Measurements from ENCODE around the gene LIN28B.

DNA sequence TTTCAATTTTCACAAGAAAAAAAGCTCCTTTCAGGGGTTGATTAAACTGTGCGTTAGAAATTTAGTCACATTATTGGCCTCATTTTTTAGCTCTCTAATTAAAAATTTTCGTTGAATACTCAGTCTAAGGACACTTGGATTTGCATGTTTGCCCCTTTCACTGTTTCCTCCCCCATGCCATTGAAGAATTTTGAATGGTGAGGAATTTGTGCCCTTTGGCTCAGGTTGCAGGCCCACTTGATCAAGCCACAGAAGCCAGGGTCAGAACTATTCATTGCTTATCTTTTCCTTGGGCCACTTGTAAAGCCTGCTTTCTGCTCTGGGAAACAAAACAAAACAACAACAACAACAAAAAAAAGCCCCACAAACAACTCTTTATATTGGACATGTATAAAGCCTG is 12.2 kb downstream of the LIN28B start:
- TF ChIP-seq, protein P1, sequence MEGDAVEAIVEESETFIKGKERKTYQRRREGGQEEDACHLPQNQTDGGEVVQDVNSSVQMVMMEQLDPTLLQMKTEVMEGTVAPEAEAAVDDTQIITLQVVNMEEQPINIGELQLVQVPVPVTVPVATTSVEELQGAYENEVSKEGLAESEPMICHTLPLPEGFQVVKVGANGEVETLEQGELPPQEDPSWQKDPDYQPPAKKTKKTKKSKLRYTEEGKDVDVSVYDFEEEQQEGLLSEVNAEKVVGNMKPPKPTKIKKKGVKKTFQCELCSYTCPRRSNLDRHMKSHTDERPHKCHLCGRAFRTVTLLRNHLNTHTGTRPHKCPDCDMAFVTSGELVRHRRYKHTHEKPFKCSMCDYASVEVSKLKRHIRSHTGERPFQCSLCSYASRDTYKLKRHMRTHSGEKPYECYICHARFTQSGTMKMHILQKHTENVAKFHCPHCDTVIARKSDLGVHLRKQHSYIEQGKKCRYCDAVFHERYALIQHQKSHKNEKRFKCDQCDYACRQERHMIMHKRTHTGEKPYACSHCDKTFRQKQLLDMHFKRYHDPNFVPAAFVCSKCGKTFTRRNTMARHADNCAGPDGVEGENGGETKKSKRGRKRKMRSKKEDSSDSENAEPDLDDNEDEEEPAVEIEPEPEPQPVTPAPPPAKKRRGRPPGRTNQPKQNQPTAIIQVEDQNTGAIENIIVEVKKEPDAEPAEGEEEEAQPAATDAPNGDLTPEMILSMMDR (IDR thresholded peaks at IDR 0.05 in 8 of 11, conservative IDR thresholded peaks at IDR 0.05 in 3 of 11) = no peak
- TF ChIP-seq POLR2A (IDR thresholded peaks at IDR 0.05) = no peak

Data from spleen (tissue), 7 donors.